Breast epithelium (tissue), 4 donors: ENCODE data around the gene ARHGAP26. TPM values are rescaled to one million over a fixed set of nuclear protein-coding genes. Genes with fewer than 3 reads are reported as not detected.

ENCODE experiments used
- DNase-seq, 2 donors: peaks; one replicate each; pipeline ENCODE4 v3.0.0-alpha.2; 2019; ENCODE audit warnings: low spot score in 2 of 2
- H3K27ac ChIP-seq, 2 donors: fragments of 200-600 bp; sonication (generic) in 1 of 2; one replicate each; pipeline ENCODE4 v1.5.1; 2016 to 2019; ENCODE audit warnings: mild to moderate bottlenecking in 1 of 2
- H3K27me3 ChIP-seq, 2 donors: fragments of 200-600 bp; sonication (generic) in 1 of 2; one replicate each; pipeline versions ENCODE4 v1.5.1 to v1.6.0; 2017 to 2019; ENCODE audit warnings: control low read depth in 1 of 2, mild to moderate bottlenecking in 1 of 2
- H3K36me3 ChIP-seq: fragments of 200-600 bp; one replicate; pipeline ENCODE4 v1.5.1; 2019
- H3K4me1 ChIP-seq, 2 donors: fragments of 200-600 bp; sonication (generic); one replicate each; pipeline ENCODE4 v1.5.1; 2016 to 2019; ENCODE audit warnings: control low read depth in 1 of 2
- H3K4me3 ChIP-seq, 3 donors: fragments of 200-600 bp; sonication (generic); 1 replicate in 2 of 3; 2 replicates in 1 of 3; pipeline ENCODE4 v1.5.1; 2016 to 2019; ENCODE audit warnings: mild to moderate bottlenecking in 3 of 3, moderate library complexity in 2 of 3
- H3K9me3 ChIP-seq, 2 donors: fragments of 200-600 bp; sonication (generic) in 1 of 2; one replicate each; pipeline ENCODE4 v1.5.1; 2016 to 2019; ENCODE audit warnings: control low read depth in 1 of 2
- CTCF ChIP-seq, 3 donors: fragments of 450-650 bp; IDR thresholded peaks; one replicate each; pipeline ENCODE4 v1.5.1; 2016 to 2017; ENCODE audit warnings: antibody characterized with exemption in 3 of 3, mild to moderate bottlenecking in 3 of 3, moderate library complexity in 3 of 3
- POLR2A ChIP-seq: fragments of 450-650 bp; IDR thresholded peaks from one replicate; pipeline ENCODE4 v1.6.1; 2016; ENCODE audit warnings: antibody characterized with exemption, mild to moderate bottlenecking, moderate library complexity
- POLR2AphosphoS5 ChIP-seq, 3 donors: sonication (generic); formaldehyde crosslinking; IDR thresholded peaks; one replicate each; pipeline ENCODE4 v1.6.1; 2017; ENCODE audit warnings: antibody characterized with exemption in 3 of 3
- intact Hi-C: fragments of 100-400 bp; cut with DNase I; formaldehyde crosslinking; loops from one replicate; pipeline ENCODE4 v1.15.1; 2023; ENCODE audit warnings: low total_unique reads
- total RNA-seq, 3 donors: library from RNA; depleted of rRNA; stranded (reverse); fragments of >200 nt; gene quantifications; one replicate each; pipeline ENCODE4 v1.1.0, GENCODE V29; 2016

The ARHGAP26 gene
- total RNA-seq, 3 donors from 2014 or later, result 33.1 to 89.0 (median 56.4) TPM

GRCh38 chr5:143177263-143177983 is 407.2 kb downstream of the ARHGAP26 start:
- no peak for TF ChIP-seq POLR2A
- TF ChIP-seq POLR2AphosphoS5 (IDR thresholded peaks at IDR 0.05), result no peak
- TF ChIP-seq CTCF (IDR thresholded peaks at IDR 0.05), result no peak
- Histone ChIP-seq H3K4me1 (no peaks in the 10 kb centered on the region), H3K4me3 (no peak overlapping the region), H3K27me3 (no peaks in the 10 kb centered on the region), H3K36me3 (no peaks in the 10 kb centered on the region), H3K27ac (no peak overlapping the region), H3K9me3 (no peaks in the 10 kb centered on the region)
- intact Hi-C loops, result no loop called here
- DNase-seq, result no peak

DNA sequence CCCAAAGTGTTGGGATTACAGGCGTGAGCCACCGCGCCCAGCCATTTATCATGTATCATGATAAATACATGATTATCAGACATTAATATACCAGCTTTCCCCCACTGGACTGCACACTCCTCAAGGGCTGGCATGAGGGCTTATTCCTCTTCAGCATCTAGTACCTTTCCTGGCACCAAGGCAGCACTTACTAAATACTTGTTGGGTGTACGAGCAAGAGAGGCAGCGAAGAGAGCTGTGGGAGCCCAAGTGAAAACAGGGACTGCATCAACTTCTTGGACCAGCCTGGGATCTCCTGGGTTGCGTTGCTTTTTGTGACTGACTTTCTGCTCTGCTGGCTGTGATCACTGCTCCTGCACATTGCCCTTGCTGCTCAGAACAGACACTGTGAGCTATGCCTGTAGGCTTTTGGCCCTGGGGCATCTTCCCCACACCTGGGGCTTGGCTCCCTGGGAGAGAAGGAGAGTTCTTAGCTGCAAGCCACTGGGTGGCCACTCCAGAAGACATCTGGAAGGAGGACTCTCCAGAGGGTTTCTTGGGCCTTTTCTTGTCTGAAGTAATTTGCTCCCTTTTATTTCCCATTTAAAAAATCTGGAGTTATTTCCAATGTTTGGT is 409.1 kb downstream of the ARHGAP26 start:
- no peaks in the 10 kb centered on the region for H3K36me3 ChIP-seq
- no peak for TF ChIP-seq POLR2A
- no peak for TF ChIP-seq POLR2AphosphoS5 (IDR thresholded peaks at IDR 0.05)
- TF ChIP-seq CTCF (IDR thresholded peaks at IDR 0.05), result no peak
- H3K9me3 ChIP-seq, result no peaks in the 10 kb centered on the region
- no peaks in the 10 kb centered on the region for H3K27me3 ChIP-seq
- DNase-seq, result no peak
- no peak overlapping the region for H3K4me3 ChIP-seq
- intact Hi-C loops, result no loop called here
- no peaks in the 10 kb centered on the region for H3K4me1 ChIP-seq
- no peak overlapping the region for H3K27ac ChIP-seq

- no peak overlapping the region for H3K27ac ChIP-seq
- no peaks in the 10 kb centered on the region for H3K36me3 ChIP-seq
- no peaks in the 10 kb centered on the region for H3K27me3 ChIP-seq
- H3K4me1 ChIP-seq, result no peaks in the 10 kb centered on the region
- DNase-seq, result no peak
- H3K4me3 ChIP-seq, result no peak overlapping the region
- intact Hi-C loops, result loop anchor here (1.0 kb wide), 1 partner anchor 8 kb away; no protein-coding TSS in a partner anchor
- TF ChIP-seq CTCF (IDR thresholded peaks at IDR 0.05) (no peak), POLR2AphosphoS5 (IDR thresholded peaks at IDR 0.05) (no peak), POLR2A (no peak)
- H3K9me3 ChIP-seq, result no peaks in the 10 kb centered on the region
Observed at GRCh38 chr5:143180751-143181150, 410.6 kb downstream of the ARHGAP26 start.

DNA sequence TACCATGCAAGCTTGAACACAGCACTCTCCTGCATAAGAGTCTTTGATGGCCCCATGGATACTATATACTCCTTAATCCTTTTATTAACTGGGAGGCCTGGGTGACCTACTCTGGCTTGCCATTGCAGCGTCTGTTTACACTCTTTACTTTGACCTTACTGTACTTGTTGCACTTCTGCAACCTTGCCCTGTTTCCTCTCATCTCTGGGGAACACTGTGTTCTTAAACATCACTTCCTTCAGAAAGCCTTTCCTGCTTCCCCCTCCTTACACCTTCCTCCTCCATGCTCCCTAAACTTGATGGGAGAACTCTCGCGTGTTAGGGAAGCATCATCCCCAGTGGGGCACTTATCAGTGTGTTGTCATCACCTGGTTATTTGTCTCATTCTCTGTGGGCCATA is 411.0 kb downstream of the ARHGAP26 start:
- no peaks in the 10 kb centered on the region for H3K4me1 ChIP-seq
- H3K4me3 ChIP-seq, result no peak overlapping the region
- DNase-seq, result no peak
- no peaks in the 10 kb centered on the region for H3K36me3 ChIP-seq
- no peaks in the 10 kb centered on the region for H3K27me3 ChIP-seq
- H3K27ac ChIP-seq, result no peak overlapping the region
- no peak for TF ChIP-seq CTCF (IDR thresholded peaks at IDR 0.05)
- TF ChIP-seq POLR2A, result no peak
- no peak for TF ChIP-seq POLR2AphosphoS5 (IDR thresholded peaks at IDR 0.05)
- no peaks in the 10 kb centered on the region for H3K9me3 ChIP-seq
- intact Hi-C loops, result no loop called here

DNA sequence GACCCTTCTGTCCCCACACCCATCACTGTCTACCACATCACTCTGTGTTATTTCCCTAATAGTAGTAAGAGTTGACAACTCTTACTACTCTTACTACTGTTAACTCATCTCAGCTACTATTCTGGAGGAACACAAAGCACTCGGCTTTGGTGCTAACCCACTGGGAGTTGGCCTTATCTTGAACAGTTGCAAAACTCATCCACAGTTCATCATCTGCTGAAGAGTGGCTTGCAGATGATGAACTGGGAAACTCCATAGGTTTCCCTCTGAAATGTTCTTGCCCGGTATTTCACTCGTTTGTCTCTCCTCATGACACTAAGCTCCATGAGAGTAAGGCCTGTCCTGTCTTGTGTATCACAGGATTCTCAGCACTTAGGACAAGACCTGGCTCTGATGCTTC is 411.9 kb downstream of the ARHGAP26 start:
- H3K27ac ChIP-seq, result no peak overlapping the region
- H3K4me3 ChIP-seq, result no peak overlapping the region
- no peaks in the 10 kb centered on the region for H3K36me3 ChIP-seq
- H3K27me3 ChIP-seq, result no peaks in the 10 kb centered on the region
- no peaks in the 10 kb centered on the region for H3K9me3 ChIP-seq
- DNase-seq, result no peak
- TF ChIP-seq POLR2AphosphoS5 (IDR thresholded peaks at IDR 0.05) (no peak), POLR2A (no peak), CTCF (IDR thresholded peaks at IDR 0.05) (no peak)
- intact Hi-C loops, result no loop called here
- H3K4me1 ChIP-seq, result no peaks in the 10 kb centered on the region
